ENCODE results near the gene AGBL1.
"Not testable (repeated sequence)": the region's sequence is repeated elsewhere in the genome, so short reads cannot be mapped to it uniquely, and the experiment has no call there.

AGBL1 gene

DNA sequence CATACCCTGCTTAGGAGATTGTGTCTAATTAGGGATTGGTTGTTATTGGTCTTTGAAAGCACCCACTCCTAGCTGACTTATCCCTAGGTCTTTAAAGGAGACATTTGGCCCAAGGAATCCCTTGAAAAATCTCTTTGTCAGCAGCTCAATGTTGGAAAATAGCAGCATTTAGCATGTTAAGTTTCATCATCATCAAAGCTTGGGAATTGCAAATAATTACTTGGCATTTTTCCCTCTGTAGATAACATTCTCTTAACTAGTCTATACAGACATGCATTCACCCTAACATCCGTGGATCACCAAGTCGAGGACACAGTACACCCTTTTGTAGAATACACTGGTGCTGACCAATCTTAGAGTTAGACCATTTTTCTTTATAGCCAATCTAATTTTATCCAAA is 332.2 kb downstream of the AGBL1 start:
- DNase-seq = no peak

- DNase-seq = no peak
Measured at GRCh38 chr15:86413191-86413590, 333.5 kb downstream of the AGBL1 start.

DNA sequence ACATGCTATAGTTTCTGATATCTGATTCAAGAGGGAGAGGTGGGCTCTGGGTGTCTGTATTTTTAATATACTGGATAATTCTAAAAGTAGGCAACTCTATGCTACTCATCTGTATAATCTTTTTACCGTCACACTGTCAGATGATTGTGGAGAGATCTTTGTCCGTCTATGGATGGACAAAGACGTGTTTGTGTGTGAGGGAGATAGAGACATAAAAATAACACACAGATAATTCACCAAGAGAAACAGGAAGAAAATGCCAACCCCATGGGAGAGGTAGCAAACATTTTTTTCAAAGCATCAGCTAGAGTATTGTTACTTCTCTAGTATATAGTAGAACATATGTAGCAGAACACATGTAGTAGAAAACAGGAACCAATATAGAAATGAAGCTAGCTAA is 346.1 kb downstream of the AGBL1 start:
- no peak for DNase-seq

DNA sequence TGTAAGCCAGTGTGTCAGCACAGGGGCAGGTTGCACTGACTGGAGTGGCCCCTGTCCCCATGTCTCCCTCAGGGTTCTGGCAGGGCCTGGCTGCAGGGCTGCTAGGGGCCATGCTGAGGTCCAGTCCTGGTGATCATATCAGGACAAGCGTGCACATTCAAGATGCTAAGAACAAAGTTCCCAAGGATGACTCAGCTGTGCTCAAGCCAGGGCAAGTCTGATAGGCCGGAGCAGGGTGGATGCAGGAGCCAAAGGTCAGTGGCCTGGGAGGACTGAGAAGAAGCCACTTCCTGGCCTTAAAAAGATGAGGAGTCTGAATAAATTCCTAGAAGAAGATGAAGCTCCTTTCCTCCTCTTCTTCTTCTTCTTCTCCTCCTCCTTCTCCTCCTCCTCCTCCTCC is 353.2 kb downstream of the AGBL1 start:
- no peak for DNase-seq

DNA sequence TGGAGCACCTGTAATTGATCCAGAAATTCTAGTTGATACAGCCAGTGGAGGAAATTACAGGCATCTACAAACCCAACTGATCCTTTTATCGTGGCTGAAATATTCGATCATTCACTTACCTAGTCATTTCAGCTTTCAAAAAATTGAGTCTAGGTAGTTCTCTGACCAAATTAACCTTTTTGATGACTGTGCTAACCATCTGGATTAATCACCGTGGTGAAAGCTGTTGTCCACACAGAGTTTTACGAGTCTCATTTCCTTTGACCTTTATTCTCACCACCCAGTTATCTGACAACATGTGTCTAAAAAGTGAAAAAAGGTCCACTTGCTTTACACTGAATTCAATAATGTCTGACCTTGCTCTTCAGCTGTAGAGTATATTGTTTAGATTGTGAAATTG is 354.3 kb downstream of the AGBL1 start:
- DNase-seq = no peak

DNA sequence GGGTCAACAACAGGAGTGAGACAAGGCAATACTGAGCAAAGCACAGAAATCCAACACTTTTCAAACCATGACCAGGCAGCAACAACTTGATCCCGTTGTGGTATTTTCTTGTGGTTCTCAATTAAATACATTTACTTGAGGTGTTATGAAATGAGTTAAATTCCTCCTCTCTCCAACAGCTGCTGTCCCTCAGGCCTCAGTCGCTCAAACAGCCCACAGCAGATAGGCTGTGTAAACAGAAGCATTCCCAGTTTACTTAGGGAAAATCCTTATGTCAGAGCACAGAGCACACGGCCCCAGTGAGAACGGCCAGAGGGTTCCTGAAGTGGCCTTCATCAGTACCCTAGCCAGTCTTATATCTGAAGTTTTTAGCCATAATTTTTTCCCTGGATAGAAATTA is 359.9 kb downstream of the AGBL1 start:
- no peak for DNase-seq

DNA sequence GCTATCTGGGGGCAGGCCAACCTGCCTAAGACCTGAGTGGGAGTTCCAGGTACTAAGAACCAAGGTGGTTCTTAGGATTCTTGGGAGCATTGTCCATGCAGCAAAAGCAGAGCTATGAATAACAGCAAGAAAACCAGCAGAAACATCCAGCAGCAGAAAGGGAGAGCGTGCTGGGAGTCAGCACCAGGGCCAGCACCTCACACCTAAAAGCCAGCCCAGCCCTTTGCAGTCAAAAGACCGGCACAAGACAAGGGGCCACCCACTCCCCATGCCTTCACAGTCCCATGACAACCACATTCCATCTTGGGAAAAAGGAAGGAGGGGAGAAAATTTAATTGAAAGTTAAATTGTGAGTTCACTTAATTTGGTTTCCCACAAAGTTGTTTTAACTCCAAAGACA is 364.9 kb downstream of the AGBL1 start:
- no peak for DNase-seq

DNA sequence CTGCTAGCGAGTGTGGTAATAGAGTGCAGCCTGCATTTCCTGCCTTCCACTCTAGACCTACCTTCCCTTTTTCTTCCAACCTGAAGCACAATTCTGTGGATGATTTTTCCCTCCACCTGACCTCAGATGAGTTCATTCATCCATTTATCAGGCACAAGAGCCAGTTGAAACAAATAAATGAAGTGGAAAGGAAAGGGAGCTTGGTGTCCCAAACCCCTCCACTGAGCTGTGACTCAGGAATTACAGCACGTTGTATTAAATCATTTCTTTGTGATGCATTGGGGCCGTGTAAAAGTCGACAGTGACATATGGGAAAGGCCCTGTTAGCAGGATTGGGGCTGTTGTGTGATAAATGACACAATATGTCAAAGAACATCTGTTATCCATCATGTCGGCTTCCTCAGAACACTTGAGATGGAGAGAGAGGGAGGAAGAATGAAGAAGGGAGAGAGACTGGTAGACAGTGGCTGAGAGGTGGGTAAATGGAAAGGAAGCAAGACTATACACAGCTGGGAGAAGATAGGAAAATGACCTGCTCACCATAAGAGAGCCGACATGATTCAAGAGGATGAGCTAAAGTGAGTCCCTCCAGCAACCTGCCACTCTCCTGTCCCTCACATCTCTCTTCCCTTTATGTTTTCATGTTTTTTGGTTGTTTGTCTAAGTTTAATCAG is 366.0 kb downstream of the AGBL1 start:
- DNase-seq = no peak

- no peak for DNase-seq
Measured at GRCh38 chr15:86446253-86446640, 366.6 kb downstream of the AGBL1 start.

GRCh38 chr15:86465470-86466039 is 385.9 kb downstream of the AGBL1 start:
- not testable (repeated sequence) for DNase-seq

- no peak for DNase-seq
Measured at GRCh38 chr15:86481720-86482119, 402.0 kb downstream of the AGBL1 start.

GRCh38 chr15:86483936-86484335 is 404.3 kb downstream of the AGBL1 start:
- no peak for DNase-seq

- DNase-seq = no peak
Measured at GRCh38 chr15:86488046-86488445, 408.4 kb downstream of the AGBL1 start.

DNA sequence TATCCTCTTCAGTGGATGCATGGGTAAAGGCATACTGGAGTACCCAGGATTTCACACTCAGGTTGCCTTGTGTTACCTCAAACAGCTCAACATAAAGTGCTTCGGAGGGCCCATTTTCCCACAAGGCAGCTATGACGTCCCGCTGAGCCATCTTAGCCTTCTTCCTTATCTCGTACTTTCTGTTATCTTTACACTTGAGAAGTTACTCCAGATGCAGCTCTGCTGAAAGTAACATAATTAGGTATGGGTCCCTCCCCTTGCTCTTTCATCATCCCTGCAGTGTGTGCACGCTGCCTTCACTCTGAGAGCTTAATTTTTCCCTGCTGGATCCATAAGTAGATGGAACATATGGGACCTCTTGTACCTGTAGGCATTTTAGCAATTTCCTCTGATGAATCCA is 410.3 kb downstream of the AGBL1 start:
- DNase-seq = no peak

DNA sequence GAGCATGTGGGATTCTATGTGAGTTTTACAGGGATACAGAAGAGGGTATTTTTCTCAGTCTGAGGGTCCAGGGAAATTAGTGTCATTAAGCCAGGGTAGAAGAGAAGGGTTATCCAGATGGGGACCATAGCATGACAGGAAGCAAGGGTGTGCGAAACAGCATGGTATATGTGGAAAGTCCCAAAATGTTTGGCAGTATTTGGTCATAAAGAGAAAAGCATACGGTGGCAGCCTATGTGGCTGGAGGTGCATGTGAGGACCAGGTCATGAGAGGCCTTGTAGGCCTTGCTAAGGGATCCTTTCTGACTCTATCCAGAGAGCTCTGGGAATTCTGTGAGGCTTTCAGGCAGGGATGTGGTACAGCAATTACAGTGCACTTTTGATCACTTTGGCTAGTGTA is 411.4 kb downstream of the AGBL1 start:
- no peak for DNase-seq

- DNase-seq = no peak
Measured at GRCh38 chr15:86493884-86494283, 414.2 kb downstream of the AGBL1 start.

DNA sequence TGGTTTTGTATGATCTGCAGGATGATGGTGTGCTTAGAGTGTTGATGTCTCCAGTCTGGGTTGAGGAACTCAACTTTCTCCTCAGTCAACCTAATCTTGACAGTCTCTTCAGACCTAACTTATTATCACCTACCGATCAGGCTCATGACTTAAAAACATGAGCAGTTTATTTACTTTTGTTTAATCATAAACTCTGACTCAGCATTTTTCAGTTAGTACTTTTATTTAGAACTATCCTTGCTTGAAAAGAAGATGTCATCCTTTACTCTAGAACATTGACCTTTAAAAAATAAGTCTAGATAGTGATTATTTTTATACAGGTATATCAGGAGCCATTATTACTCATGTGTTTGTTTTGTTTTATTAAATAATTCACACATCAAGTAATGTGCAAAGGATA is 414.8 kb downstream of the AGBL1 start:
- DNase-seq = no peak

- no peak for DNase-seq
Measured at GRCh38 chr15:86502301-86502700, 422.6 kb downstream of the AGBL1 start.

DNA sequence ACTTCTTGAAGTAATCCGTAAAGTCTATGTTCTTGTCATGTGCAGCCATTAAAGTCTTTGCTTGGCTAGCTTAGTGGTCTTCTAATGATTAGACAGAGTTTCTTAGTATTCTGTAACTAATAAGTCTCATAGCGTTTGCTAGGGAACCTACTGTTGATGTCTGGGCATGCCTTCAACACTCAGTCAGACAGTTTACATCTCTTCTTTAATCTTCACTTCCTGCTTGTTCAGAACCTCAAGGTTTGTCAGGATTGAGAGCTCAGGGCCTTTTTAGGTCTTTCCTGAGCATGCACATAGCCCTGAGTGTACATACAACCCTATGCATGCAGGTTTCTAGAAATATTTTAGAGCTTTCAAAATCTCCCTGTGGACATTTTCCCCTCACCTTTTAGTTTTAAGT is 426.3 kb downstream of the AGBL1 start:
- no peak for DNase-seq

GRCh38 chr15:86506401-86506800 is 426.7 kb downstream of the AGBL1 start:
- DNase-seq = no peak

DNA sequence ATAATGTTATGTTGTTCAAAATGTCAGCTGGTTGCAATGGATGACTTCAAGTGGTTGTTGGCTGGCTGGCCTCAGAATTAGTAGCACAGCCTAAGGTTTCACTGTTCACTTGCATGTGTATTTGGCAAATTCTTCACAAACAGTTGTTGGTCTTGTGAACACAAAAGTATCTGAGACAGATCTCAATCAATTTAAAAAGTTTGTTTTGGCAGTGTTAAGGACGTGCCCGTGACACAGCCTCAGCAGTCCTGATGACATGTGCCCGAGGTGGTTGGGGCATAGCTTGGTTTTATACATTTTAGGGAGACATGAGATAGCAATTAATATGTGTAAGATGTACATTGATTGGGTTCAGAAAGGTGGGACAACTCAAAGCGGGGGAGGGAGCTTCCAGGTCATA is 436.0 kb downstream of the AGBL1 start:
- DNase-seq = no peak

- DNase-seq = no peak
Measured at GRCh38 chr15:86522721-86523120, 443.1 kb downstream of the AGBL1 start.

DNA sequence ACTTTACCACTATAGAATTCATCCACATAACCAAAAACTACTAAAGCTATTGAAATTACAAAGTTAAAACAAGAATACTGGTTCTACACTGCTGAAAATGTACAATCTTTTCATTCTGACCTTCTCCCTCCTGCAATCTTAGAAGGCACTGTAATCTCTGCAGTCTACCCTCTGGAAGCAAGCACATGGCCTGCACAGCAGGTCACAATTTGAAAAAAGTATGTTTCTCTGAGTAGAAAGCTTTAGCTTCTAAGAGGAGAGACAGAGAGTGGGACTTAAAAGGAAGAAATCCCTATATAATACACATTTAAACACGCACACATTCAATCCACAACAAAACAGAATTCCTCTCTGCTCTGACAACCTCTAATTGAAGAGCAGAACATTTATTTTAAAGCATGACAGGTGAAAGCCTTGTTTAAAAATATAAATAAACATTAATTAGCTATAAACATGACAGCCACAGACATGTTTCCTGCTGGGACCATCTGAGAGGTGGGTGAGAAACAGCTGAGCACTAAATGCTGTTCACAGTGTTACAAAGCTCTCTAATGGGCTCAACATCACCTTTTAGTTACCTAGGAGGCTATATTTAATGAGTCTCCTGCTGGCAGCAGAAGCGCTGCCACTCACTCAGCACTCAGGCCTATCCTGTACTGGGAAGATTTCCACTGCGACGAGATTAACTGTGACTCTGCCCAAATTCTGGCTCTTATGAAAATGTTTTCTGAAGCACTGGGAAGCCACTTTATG is 447.4 kb downstream of the AGBL1 start:
- no peak for DNase-seq

GRCh38 chr15:86528094-86528493 is 448.4 kb downstream of the AGBL1 start:
- DNase-seq = not testable (repeated sequence)

- no peak for DNase-seq
Measured at GRCh38 chr15:86538141-86538540, 458.5 kb downstream of the AGBL1 start.
